ENCODE measurements around the gene GTSE1. TPM values are rescaled to one million over a fixed set of nuclear protein-coding genes. Genes with fewer than 3 reads are reported as not detected.
"Not testable (repeated sequence)": the region's sequence is repeated elsewhere in the genome, so short reads cannot be mapped to it uniquely, and the experiment has no call there.

GTSE1 gene
- polyA plus RNA-seq (ENCODE audit: insufficient read length), result 8.2 TPM

GRCh38 chr22:46296257-46297150 is at the start of gene GTSE1:
Gene GTSE1, plus strand, starts transcription at chr22:46296870. Its CDS starts 531 bp downstream, at chr22:46297401.
- DNase-seq (ENCODE audit: low read depth), result peak; percentile 99

GRCh38 chr22:46247443-46247975 is 49.2 kb upstream of the GTSE1 start:
- DNase-seq (ENCODE audit: low read depth), result no peak

DNA sequence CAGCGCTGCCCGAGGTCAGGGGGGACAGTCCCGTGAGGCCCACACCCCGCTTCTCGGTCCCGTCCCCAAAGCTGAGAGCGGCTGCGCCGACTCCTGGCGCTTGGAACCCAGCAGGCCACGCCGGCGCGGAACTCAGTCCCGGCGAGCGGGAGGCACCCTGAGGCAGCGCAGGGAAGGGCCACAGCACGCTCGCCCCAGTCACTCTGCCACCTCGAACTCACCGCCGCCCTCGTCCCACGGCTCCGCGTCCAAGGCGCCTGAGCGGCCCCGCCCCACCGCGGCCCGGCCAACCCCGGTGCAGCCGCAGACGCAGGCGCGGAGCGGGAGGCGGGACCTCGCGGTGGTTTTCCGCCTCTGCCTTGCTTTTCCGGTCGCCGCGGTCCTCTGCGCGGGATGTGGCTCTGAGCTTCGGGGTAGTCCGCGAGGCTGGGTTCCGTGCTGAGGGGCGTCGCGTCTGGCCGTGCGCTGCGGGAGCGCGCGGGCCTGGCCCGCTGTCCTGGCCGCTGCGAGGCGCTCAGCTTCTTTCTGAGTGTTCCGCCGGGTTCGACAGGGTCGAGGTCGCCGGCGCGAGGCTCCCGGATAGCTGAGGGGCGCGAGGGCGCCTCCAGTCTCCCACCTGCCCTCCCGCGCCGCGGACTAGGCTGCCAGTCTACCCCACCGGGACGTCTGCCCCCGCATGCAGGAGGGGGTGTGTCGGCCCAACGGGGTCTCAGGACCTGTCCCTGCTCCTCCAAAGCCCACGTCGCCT is 46.5 kb upstream of the GTSE1 start, which contains the start of gene CDPF1:
Gene CDPF1, minus strand, starts transcription at position 259 of the 748 bp plus-strand sequence. CDS start 2,009 bp downstream, outside the sequence.
- peak; percentile 71 for DNase-seq (ENCODE audit: low read depth)

DNA sequence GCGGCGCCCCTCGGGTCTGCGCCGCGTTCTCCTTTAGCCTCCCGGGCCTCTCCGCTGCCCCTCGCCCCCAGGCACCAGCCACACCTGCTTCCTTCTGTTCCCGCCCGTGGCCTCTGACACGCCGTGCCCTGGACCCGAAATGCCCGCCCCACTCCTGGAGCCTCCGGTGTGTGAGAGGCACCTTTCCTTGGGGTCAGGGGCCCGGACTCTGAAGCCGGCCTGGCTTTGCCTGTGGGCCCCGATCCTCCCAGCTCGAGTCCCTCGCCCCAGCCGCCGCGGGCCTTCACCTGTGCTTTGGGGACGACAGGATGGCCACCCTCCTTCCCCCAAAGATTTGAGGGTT is 45.9 kb upstream of the GTSE1 start:
- DNase-seq (ENCODE audit: low read depth), result no peak

GRCh38 chr22:46251266-46251665 is 45.4 kb upstream of the GTSE1 start:
- no peak for DNase-seq (ENCODE audit: low read depth)

DNA sequence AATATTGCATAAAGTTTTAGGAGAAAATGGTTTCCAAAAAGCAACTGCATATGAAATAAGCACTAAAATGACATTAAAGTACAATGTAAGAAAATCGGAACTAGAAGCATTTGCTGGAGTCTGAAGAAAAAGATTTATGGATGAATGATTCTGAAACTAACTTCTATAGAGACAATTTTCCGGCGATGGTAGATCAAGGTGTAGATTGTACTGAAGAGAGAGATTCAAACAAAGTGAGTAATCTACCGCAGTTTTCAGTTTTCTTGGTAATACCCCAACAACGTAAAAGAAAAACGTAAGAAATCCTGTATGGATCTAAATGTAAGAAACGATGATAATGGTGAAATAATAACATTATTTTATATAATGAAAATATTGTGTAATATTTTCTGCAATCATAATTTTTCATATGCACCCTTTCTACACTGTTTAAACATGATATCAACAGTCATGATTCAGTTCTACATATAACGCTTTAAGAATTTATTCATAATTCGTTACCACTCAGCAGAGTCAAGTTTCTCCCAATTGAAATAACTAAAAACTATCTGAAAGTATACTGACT is 44.8 kb upstream of the GTSE1 start:
- no peak for DNase-seq (ENCODE audit: low read depth)

- no peak for DNase-seq (ENCODE audit: low read depth)
These were observed 40.2 kb upstream of the GTSE1 start for GRCh38 chr22:46256358-46256958.

- no peak for DNase-seq (ENCODE audit: low read depth)
These were observed 37.3 kb upstream of the GTSE1 start for GRCh38 chr22:46259374-46259773.

- no peak for DNase-seq (ENCODE audit: low read depth)
These were observed 36.6 kb upstream of the GTSE1 start for GRCh38 chr22:46260038-46260437.

DNA sequence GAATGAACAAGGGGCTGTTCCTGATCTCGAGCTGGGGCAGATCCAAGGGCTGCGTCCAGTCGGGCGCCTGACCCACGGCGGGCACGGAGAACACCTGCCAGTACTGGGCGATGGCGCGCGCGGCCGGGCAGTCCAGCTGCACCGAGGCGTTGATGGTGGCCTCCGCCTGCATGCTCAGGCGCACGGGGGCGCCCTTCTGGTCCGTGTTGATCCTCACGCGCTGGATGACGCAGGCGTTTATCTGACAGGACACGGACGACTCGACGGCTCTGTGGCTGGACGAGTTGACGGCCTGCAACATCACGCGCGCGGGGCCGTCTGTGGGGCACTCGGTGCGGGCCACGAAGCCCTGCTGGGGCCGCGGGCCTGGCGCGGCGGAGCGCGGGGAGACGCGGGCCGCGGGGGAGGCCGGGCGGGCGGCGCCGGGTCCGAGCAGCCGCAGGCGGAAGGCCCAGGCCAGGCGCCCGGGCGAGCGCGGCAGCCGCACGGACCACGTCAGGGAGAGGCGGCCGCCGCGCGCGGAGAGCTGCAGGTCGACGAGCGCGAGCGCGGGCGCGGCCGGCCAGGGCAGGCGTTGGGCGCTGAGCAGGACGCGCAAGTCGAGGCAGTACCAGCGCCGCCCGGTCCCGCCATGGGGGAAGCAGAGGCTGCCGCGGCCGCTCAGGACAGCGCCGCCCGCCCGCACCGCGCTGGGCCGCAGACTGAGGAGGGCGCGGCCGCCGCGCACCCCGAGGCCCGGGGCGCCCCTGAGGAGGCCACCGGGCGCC is 34.0 kb upstream of the GTSE1 start:
- DNase-seq (ENCODE audit: low read depth), result no peak

- DNase-seq (ENCODE audit: low read depth), result no peak
These were observed 33.5 kb upstream of the GTSE1 start, which contains the start of gene PKDREJ for GRCh38 chr22:46263216-46263590. Gene PKDREJ, minus strand, starts transcription at chr22:46263343. Its CDS starts 21 bp downstream, at chr22:46263322.

- DNase-seq (ENCODE audit: low read depth), result not testable (repeated sequence)
These were observed 32.1 kb upstream of the GTSE1 start for GRCh38 chr22:46264520-46264919.

DNA sequence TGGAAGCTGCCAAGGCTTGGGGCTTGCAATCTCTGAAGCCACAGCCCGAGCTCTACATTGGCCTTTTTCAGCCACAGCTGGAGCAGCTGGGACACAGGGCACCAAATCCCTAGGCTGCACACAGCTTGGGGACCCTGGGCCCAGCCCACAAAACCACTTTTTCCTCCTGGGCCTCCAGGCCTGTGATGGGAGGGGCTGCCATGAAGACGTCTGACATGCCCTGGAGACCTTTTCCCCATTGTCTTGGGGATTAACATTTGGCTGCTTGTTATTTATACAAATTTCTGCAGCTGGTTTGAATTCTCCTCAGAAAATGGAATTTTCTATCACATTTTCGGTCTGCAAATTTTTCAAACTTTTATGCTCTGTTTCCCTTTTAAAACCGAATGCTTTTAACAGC is 31.0 kb upstream of the GTSE1 start:
- DNase-seq (ENCODE audit: low read depth), result not testable (repeated sequence)

GRCh38 chr22:46267431-46268279 is 29.0 kb upstream of the GTSE1 start, which contains the start of gene TTC38:
Gene TTC38, plus strand, starts transcription at chr22:46268008. Its CDS starts 32 bp downstream, at chr22:46268040.
- DNase-seq (ENCODE audit: low read depth), result no peak

GRCh38 chr22:46269564-46269963 is 27.1 kb upstream of the GTSE1 start:
- DNase-seq (ENCODE audit: low read depth), result no peak

- DNase-seq (ENCODE audit: low read depth), result no peak
These were observed 24.5 kb upstream of the GTSE1 start for GRCh38 chr22:46272196-46272595.

- DNase-seq (ENCODE audit: low read depth), result no peak
These were observed 23.8 kb upstream of the GTSE1 start for GRCh38 chr22:46272762-46273431.

GRCh38 chr22:46273432-46274148 is 23.1 kb upstream of the GTSE1 start:
- no peak for DNase-seq (ENCODE audit: low read depth)

DNA sequence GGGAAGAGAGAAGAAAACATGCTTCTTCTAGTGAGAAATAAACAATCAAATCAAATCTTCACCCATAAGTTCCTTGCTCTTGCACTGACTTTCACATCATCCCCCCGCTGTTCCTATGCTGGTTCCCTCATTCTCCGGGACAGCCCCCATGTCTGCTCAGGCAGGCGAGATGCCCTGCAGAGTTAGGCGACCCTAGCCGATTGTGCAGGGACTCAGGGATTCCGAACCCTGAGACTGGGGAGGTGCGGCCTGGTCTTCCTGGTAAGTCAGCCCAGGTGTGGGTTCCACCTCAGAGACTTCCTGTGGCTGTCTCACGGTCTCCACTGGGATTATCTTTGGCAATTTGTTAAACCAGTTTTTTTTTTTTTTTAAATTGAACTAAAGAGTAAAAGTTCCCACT is 22.3 kb upstream of the GTSE1 start:
- no peak for DNase-seq (ENCODE audit: low read depth)

Data from forelimb muscle (tissue), 1 donor.